Liver (tissue), 9 donors: ENCODE data around the gene SPTBN4. TPM values are rescaled to one million over a fixed set of nuclear protein-coding genes. Genes with fewer than 3 reads are reported as not detected.

Source experiments
- DNase-seq: peaks from one replicate; pipeline ENCODE4 v3.0.0-alpha.2; 2017; ENCODE audit warnings: low spot score
- H3K27ac ChIP-seq, 2 donors: one replicate each; pipeline ENCODE4 v1.7.0; 2013; ENCODE audit warnings: inconsistent platforms in 2 of 2, low read length in 2 of 2, control low read depth in 1 of 2, low read depth in 1 of 2, mild to moderate bottlenecking in 1 of 2
- H3K27me3 ChIP-seq, 4 donors: one replicate each; pipeline versions ENCODE4 v1.6.1 to v1.7.0; 2013; ENCODE audit warnings: low read length in 3 of 4, inconsistent platforms in 1 of 4, mild to moderate bottlenecking in 1 of 4, moderate library complexity in 1 of 4; ENCODE audit not compliant: control insufficient read depth in 4 of 4, insufficient read depth in 4 of 4
- H3K36me3 ChIP-seq, 4 donors: one replicate each; pipeline versions ENCODE4 v1.6.1 to v1.7.0; 2013; ENCODE audit warnings: low read length in 3 of 4, mild to moderate bottlenecking in 3 of 4, low read depth in 1 of 4, moderate library complexity in 1 of 4; ENCODE audit not compliant: control insufficient read depth in 4 of 4, insufficient read depth in 3 of 4
- H3K4me1 ChIP-seq, 4 donors: one replicate each; pipeline versions ENCODE4 v1.6.1 to v1.7.0; 2013; ENCODE audit warnings: low read length in 3 of 4, mild to moderate bottlenecking in 3 of 4, moderate library complexity in 1 of 4; ENCODE audit not compliant: control insufficient read depth in 4 of 4, insufficient read depth in 4 of 4
- H3K4me3 ChIP-seq, 3 donors: one replicate each; pipeline versions ENCODE4 v1.6.1 to v1.7.0; 2013; ENCODE audit warnings: low read length in 3 of 3, control low read depth in 1 of 3, low read depth in 1 of 3, mild to moderate bottlenecking in 1 of 3
- H3K9ac ChIP-seq, 2 donors: one replicate each; pipeline ENCODE4 v1.7.0; 2013; ENCODE audit warnings: low read length in 2 of 2, mild to moderate bottlenecking in 2 of 2, moderate library complexity in 2 of 2, control low read depth in 1 of 2, low read depth in 1 of 2
- H3K9me3 ChIP-seq, 4 donors: one replicate each; pipeline versions ENCODE4 v1.6.1 to v1.7.0; 2013; ENCODE audit warnings: low read length in 3 of 4; ENCODE audit not compliant: control insufficient read depth in 4 of 4
- EGR1 ChIP-seq, 2 donors: IDR thresholded peaks; 2 replicates each; pipeline ENCODE4 v1.6.1; 2016 to 2018; ENCODE audit warnings: antibody characterized with exemption in 2 of 2, low read depth in 2 of 2
- HNF4A ChIP-seq, 2 donors: conservative IDR thresholded peaks; 2 replicates each; pipeline ENCODE4 v1.6.1; 2016; ENCODE audit warnings: antibody characterized with exemption in 2 of 2, mild to moderate bottlenecking in 2 of 2
- JUND ChIP-seq, 2 donors: IDR thresholded peaks; 2 replicates each; pipeline ENCODE4 v1.6.1; 2016; ENCODE audit warnings: antibody characterized with exemption in 2 of 2
- RAD21 ChIP-seq, 2 donors: IDR thresholded peaks; 2 replicates each; pipeline ENCODE4 v1.6.1; 2016; ENCODE audit warnings: antibody characterized with exemption in 2 of 2, mild to moderate bottlenecking in 2 of 2
- RXRA ChIP-seq, 2 donors: IDR thresholded peaks; 2 replicates each; pipeline ENCODE4 v1.6.1; 2017 to 2018; ENCODE audit warnings: antibody characterized with exemption in 2 of 2, mild to moderate bottlenecking in 1 of 2
- SP1 ChIP-seq: IDR thresholded peaks from 2 replicates; pipeline ENCODE4 v1.6.1; 2018; ENCODE audit warnings: antibody characterized with exemption, mild to moderate bottlenecking
- TAF1 ChIP-seq: conservative IDR thresholded peaks from 2 replicates; pipeline ENCODE4 v1.6.1; 2016; ENCODE audit warnings: antibody characterized with exemption, mild to moderate bottlenecking
- YY1 ChIP-seq: IDR thresholded peaks from 2 replicates; pipeline ENCODE4 v1.6.1; 2016; ENCODE audit warnings: antibody characterized with exemption, mild to moderate bottlenecking
- WGBS: extraction: QIAGEN DNeasy Blood & Tissue Kit; methylation state at CpG from one replicate; pipeline ENCODE4 v1.1.7; 2013; 5-methylcytosine and 5-hydroxymethylcytosine counted together
- polyA plus RNA-seq, 2 donors: library from polyadenylated mRNA; stranded (reverse) in 1 of 2; unstranded in 1 of 2; fragments of 200-250 nt in 1 of 2; fragments of >200 nt in 1 of 2; fragmentation: Nextera tagmentation in 1 of 2; extraction: Ambion mirVana in 1 of 2; gene quantifications; one replicate each; pipeline versions ENCODE4 v1.2.1 to v1.2.3, GENCODE V29; 2013 to 2015
- total RNA-seq, 2 donors: library from RNA; depleted of rRNA; stranded (reverse); fragments of >200 nt; gene quantifications; one replicate each; pipeline ENCODE4 v1.2.3, GENCODE V29; 2014
- TF ChIP-seq, protein P1 (sequence below): fragments of 150-350 bp; IDR thresholded peaks from 2 replicates; pipeline ENCODE4 v1.5.1; 2017; ENCODE audit warnings: improper control_type of control experiment, low read depth, low read length; ENCODE audit not compliant: missing input control
- TF ChIP-seq, protein P2 (sequence below): IDR thresholded peaks from 2 replicates; pipeline ENCODE4 v1.6.1; 2016; ENCODE audit warnings: antibody characterized with exemption, mild to moderate bottlenecking
- donor health status: healthy.
- donor health status: healthy.
- donor health status: healthy.
- donor health status: healthy.
- donor health status: healthy.

Gene SPTBN4
- total and polyA plus RNA-seq, 4 donors = 0.13 to 1.1 (median 0.62) TPM

GRCh38 chr19:40464059-40465024 is 2.5 kb upstream of the SPTBN4 start:
- H3K36me3 ChIP-seq = no peaks in the 10 kb centered on the region
- no peaks in the 10 kb centered on the region for H3K27me3 ChIP-seq
- WGBS = 21% methylated on average over 11 of the region's 11 CpGs
- DNase-seq = peak; percentile 89
- H3K9me3 ChIP-seq = no peaks in the 10 kb centered on the region
- peak; percentile 10 for TF ChIP-seq SP1
- TF ChIP-seq HNF4A (conservative IDR thresholded peaks at IDR 0.05) = peak in 1 of 2 donors; percentile 8
- peak in 1 of 2 donors; percentile 25 for TF ChIP-seq RXRA (IDR thresholded peaks at IDR 0.05)
- peak; percentile 77 to 82 for TF ChIP-seq RAD21 (IDR thresholded peaks at IDR 0.05)
- TF ChIP-seq, protein P1, sequence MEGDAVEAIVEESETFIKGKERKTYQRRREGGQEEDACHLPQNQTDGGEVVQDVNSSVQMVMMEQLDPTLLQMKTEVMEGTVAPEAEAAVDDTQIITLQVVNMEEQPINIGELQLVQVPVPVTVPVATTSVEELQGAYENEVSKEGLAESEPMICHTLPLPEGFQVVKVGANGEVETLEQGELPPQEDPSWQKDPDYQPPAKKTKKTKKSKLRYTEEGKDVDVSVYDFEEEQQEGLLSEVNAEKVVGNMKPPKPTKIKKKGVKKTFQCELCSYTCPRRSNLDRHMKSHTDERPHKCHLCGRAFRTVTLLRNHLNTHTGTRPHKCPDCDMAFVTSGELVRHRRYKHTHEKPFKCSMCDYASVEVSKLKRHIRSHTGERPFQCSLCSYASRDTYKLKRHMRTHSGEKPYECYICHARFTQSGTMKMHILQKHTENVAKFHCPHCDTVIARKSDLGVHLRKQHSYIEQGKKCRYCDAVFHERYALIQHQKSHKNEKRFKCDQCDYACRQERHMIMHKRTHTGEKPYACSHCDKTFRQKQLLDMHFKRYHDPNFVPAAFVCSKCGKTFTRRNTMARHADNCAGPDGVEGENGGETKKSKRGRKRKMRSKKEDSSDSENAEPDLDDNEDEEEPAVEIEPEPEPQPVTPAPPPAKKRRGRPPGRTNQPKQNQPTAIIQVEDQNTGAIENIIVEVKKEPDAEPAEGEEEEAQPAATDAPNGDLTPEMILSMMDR = peak; percentile 86
- TF ChIP-seq, protein P2, sequence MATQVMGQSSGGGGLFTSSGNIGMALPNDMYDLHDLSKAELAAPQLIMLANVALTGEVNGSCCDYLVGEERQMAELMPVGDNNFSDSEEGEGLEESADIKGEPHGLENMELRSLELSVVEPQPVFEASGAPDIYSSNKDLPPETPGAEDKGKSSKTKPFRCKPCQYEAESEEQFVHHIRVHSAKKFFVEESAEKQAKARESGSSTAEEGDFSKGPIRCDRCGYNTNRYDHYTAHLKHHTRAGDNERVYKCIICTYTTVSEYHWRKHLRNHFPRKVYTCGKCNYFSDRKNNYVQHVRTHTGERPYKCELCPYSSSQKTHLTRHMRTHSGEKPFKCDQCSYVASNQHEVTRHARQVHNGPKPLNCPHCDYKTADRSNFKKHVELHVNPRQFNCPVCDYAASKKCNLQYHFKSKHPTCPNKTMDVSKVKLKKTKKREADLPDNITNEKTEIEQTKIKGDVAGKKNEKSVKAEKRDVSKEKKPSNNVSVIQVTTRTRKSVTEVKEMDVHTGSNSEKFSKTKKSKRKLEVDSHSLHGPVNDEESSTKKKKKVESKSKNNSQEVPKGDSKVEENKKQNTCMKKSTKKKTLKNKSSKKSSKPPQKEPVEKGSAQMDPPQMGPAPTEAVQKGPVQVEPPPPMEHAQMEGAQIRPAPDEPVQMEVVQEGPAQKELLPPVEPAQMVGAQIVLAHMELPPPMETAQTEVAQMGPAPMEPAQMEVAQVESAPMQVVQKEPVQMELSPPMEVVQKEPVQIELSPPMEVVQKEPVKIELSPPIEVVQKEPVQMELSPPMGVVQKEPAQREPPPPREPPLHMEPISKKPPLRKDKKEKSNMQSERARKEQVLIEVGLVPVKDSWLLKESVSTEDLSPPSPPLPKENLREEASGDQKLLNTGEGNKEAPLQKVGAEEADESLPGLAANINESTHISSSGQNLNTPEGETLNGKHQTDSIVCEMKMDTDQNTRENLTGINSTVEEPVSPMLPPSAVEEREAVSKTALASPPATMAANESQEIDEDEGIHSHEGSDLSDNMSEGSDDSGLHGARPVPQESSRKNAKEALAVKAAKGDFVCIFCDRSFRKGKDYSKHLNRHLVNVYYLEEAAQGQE = no peak
- no peak for TF ChIP-seq TAF1
- TF ChIP-seq JUND (IDR thresholded peaks at IDR 0.05) = peak; percentile 51 to 66
- TF ChIP-seq YY1 = peak; percentile 10
- peak overlapping the region; percentile 51 to 68 for H3K9ac ChIP-seq
- peak overlapping the region; percentile 65 to 75 (median 73) for H3K4me3 ChIP-seq
- peaks cover 5 to 51% (median 36%) of the 10 kb centered on the region in 4 donors for H3K4me1 ChIP-seq
- peak overlapping the region; percentile 92 to 96 for H3K27ac ChIP-seq

DNA sequence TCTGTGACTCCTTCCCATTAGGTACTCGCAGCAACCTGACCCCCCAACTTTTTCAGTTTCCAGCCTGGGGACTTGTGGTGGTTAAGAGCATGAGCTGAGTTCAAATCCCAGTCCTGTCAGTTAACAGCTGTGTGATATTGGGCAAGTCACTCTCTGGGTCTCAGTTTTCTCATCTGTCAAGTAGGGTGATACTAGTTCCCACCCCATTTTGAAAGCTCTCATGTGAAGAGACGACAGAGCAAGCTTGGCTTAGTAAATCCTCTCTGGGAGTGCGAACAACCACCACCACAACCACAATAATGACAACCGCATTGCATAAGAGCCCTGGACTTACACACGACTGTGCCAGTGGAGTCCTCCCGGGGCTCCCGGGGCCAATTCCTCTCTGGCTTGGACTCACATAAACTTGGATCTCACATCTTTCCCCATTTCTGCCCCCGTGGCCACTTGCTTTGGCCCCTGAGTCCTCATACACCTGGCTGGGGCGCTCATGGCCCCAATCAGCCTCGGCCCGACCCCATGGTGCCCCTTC is 1.7 kb upstream of the SPTBN4 start:
- Histone ChIP-seq H3K9me3 (no peaks in the 10 kb centered on the region), H3K36me3 (no peaks in the 10 kb centered on the region), H3K4me3 (peak overlapping the region; percentile 65 to 75 (median 73)), H3K27ac (peak overlapping the region; percentile 92 to 96), H3K27me3 (no peaks in the 10 kb centered on the region), H3K9ac (peak overlapping the region; percentile 51 to 68), H3K4me1 (peaks cover 5 to 51% (median 36%) of the 10 kb centered on the region in 4 donors)
- no peak for TF ChIP-seq EGR1 (IDR thresholded peaks at IDR 0.05; ENCODE audit: low read depth in 2 of 2)
- TF ChIP-seq RXRA (IDR thresholded peaks at IDR 0.05) = peak in 1 of 2 donors; percentile 21
- peak; percentile 28 to 64 for TF ChIP-seq HNF4A (conservative IDR thresholded peaks at IDR 0.05)
- DNase-seq = no peak
- 9% methylated on average over 11 of the region's 11 CpGs for WGBS
